ENCODE measurements around the gene NRXN3.

DNA sequence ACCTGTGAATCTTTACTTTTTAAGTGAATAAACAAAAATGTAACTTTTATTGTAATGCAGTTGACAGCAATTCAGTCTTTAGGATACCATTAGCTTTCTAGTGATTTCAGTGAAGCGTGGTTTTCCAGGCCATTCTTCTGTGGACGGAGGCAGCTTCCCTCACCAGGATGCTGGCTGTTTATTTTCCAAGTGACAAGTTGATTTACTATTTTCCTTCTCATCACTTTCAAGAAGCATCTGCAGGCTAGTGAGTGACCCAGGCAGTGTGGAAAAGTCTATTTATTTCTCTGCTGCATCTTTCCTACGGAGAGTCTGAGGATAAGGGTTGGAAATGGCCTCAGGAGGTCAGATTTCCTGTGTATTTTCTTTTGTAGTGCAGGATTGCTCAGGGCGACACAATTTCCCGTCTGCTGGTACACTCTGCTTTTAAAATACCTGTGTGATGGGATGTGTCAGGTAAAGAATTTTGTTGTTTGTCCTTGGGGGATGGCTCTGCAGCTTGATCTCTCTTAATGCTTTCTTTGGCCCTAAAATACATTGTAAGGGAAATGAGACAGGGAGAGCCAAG lies 467.8 kb downstream of the NRXN3 start:
- TF ChIP-seq, protein P1, sequence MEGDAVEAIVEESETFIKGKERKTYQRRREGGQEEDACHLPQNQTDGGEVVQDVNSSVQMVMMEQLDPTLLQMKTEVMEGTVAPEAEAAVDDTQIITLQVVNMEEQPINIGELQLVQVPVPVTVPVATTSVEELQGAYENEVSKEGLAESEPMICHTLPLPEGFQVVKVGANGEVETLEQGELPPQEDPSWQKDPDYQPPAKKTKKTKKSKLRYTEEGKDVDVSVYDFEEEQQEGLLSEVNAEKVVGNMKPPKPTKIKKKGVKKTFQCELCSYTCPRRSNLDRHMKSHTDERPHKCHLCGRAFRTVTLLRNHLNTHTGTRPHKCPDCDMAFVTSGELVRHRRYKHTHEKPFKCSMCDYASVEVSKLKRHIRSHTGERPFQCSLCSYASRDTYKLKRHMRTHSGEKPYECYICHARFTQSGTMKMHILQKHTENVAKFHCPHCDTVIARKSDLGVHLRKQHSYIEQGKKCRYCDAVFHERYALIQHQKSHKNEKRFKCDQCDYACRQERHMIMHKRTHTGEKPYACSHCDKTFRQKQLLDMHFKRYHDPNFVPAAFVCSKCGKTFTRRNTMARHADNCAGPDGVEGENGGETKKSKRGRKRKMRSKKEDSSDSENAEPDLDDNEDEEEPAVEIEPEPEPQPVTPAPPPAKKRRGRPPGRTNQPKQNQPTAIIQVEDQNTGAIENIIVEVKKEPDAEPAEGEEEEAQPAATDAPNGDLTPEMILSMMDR (IDR thresholded peaks at IDR 0.05): no peak
- no peak for TF ChIP-seq EZH2phosphoT487 (IDR thresholded peaks at IDR 0.05)
